Panc1 (cell line): Measurements from ENCODE around the gene SFSWAP. TPM values are rescaled to one million over a fixed set of nuclear protein-coding genes. Genes with fewer than 3 reads are reported as not detected.

ENCODE experiments used
- ATAC-seq: fragments of 200-7000 bp; cut with Tn5 transposase; 2 replicates; pipeline ENCODE4 v1.9.1; 2020; ENCODE audit warnings: mild to moderate bottlenecking, moderate library complexity
- BruUV-seq: library from RNA; stranded (reverse); fragments of 400-500 nt; replicated peaks from 2 replicates; lab custom pipeline; 2021; lab: Mats Ljungman, UMichigan
- CTCF ChIA-PET: fragments of 300-600 bp; sonication (Branson Sonifier 250); formaldehyde crosslinking; loops from one replicate; lab custom pipeline; 2022; ENCODE audit warnings: antibody characterized with exemption; lab: Charles Lee
- POLR2A ChIA-PET: fragments of 300-600 bp; sonication (Branson Sonifier 250); formaldehyde crosslinking; loops from one replicate; lab custom pipeline; 2022; ENCODE audit warnings: antibody characterized with exemption; lab: Charles Lee
- DNase-seq: peaks from one replicate; pipeline ENCODE4 v3.0.0-alpha.2; 2010; ENCODE audit warnings: low read depth, low spot score
- H3K27ac ChIP-seq: 2 replicates; pipeline ENCODE4 v1.5.1; 2011; ENCODE audit warnings: mild to moderate bottlenecking, low read length, inconsistent platforms
- H3K27me3 ChIP-seq: fragments of 200-500 bp; sonication (Bioruptor generic); 2 replicates; pipeline ENCODE4 v1.6.0; 2014; ENCODE audit warnings: low read length, inconsistent platforms; ENCODE audit not compliant: control insufficient read depth, insufficient read depth
- H3K36me3 ChIP-seq: fragments of 200-500 bp; sonication (Bioruptor generic); 2 replicates; pipeline ENCODE4 v1.5.1; 2014; ENCODE audit warnings: inconsistent platforms, mild to moderate bottlenecking, low read length, moderate library complexity; ENCODE audit not compliant: control insufficient read depth, insufficient read depth
- H3K4me1 ChIP-seq: 2 replicates; pipeline ENCODE4 v1.5.1; 2011; ENCODE audit warnings: inconsistent platforms, mild to moderate bottlenecking, low read length, moderate library complexity; ENCODE audit not compliant: control insufficient read depth, insufficient read depth
- H3K4me3 ChIP-seq, 2 experiments: 2 replicates each; pipeline ENCODE4 v1.5.1; 2011 to 2012; ENCODE audit warnings: low read depth in 2 of 2, low read length in 2 of 2, mild to moderate bottlenecking in 2 of 2, inconsistent platforms in 1 of 2, moderate library complexity in 1 of 2
- H3K9me3 ChIP-seq: fragments of 200-500 bp; sonication (Bioruptor generic); 2 replicates; pipeline ENCODE4 v1.5.1; 2014; ENCODE audit warnings: low read depth, mild to moderate bottlenecking, inconsistent platforms, low read length, moderate library complexity; ENCODE audit not compliant: control insufficient read depth, insufficient read depth
- CTCF ChIP-seq: fragments of 450-650 bp; IDR thresholded peaks from 2 replicates; pipeline ENCODE4 v1.5.1; 2017; ENCODE audit warnings: mild to moderate bottlenecking
- POLR2AphosphoS5 ChIP-seq: IDR thresholded peaks from 2 replicates; pipeline ENCODE4 v1.6.1; 2012; ENCODE audit warnings: mild to moderate bottlenecking, low read depth, low read length, moderate library complexity
- REST ChIP-seq, 2 experiments: IDR thresholded peaks; 2 replicates each; pipeline ENCODE4 v1.6.1; 2011 to 2012; ENCODE audit warnings: low read depth in 2 of 2, control low read depth in 1 of 2, low read length in 1 of 2, mild to moderate bottlenecking in 1 of 2, moderate library complexity in 1 of 2; ENCODE audit not compliant: insufficient read depth in 1 of 2
- SIN3A ChIP-seq: IDR thresholded peaks from 2 replicates; pipeline ENCODE4 v1.6.1; 2012; ENCODE audit warnings: low read depth, mild to moderate bottlenecking, low read length, moderate library complexity, borderline replicate concordance; ENCODE audit not compliant: insufficient read depth
- TCF7L2 ChIP-seq: IDR thresholded peaks from 2 replicates; pipeline ENCODE4 v1.6.1; 2011; ENCODE audit warnings: mild to moderate bottlenecking, low read depth, low read length, inconsistent platforms
- in situ Hi-C: cut with HindIII; loops from 2 replicates; pipeline ENCODE4 v1.10.0; 2016; ENCODE audit warnings: low sequenced_read_pairs, low pct_unique_long_range_greater_than_20kb
- intact Hi-C: fragments of 100-400 bp; cut with micrococcal nuclease; formaldehyde crosslinking; loops from one replicate; pipeline ENCODE4 v1.10.0; 2022; ENCODE audit not compliant: unreplicated experiment
- total RNA-seq: library from RNA; stranded (reverse); gene quantifications from one replicate; pipeline ENCODE4 v1.2.1, GENCODE V29; 2021; ENCODE audit not compliant: unreplicated experiment

The SFSWAP gene
- total RNA-seq, 1 experiment from 2014 or later: 41.6 TPM

GRCh38 chr12:131735476-131736445, 24.9 kb downstream of the SFSWAP start:
- CTCF ChIA-PET: interaction anchor here (0.7 to 0.8 kb wide), 2 partner anchors 281 to 598 kb away, joined by 3 read pairs; no protein-coding TSS in a partner anchor

GRCh38 chr12:131736446-131737149, 25.7 kb downstream of the SFSWAP start:
- TF ChIP-seq TCF7L2 (no peak), SIN3A (no peak), POLR2AphosphoS5 (no peak), REST (IDR thresholded peaks at IDR 0.05; ENCODE audit: insufficient read depth in 1 of 2, low read depth in 2 of 2, low read length in 1 of 2) (no peak), CTCF (no peak)
- H3K4me1 ChIP-seq: peaks cover 17% of the 10 kb centered on the region
- in situ Hi-C loops: no loop called here
- intact Hi-C loops: no loop called here
- no peaks in the 10 kb centered on the region for H3K27me3 ChIP-seq
- no peaks in the 10 kb centered on the region for H3K9me3 ChIP-seq
- ChIA-PET CTCF (interaction anchor here (0.8 kb wide), 1 partner anchor 599 kb away, joined by 3 read pairs; no protein-coding TSS in a partner anchor), POLR2A (no interaction called here)
- DNase-seq (no peak), ATAC-seq (peak; percentile 66)
- TSS peak; percentile 48 for BruUV-seq
- H3K36me3 ChIP-seq: peaks cover 10% of the 10 kb centered on the region
- peak overlapping the region; percentile 21 to 40 for H3K4me3 ChIP-seq
- H3K27ac ChIP-seq: peak overlapping the region; percentile 68; the same call in 1 of the 2 replicates

More at GRCh38 chr12:131735476-131736445, 24.9 kb downstream of the SFSWAP start:
- no peaks in the 10 kb centered on the region for H3K9me3 ChIP-seq
- peaks cover 12% of the 10 kb centered on the region for H3K36me3 ChIP-seq
- no TSS peak for BruUV-seq
- POLR2A ChIA-PET: no interaction called here
- intact Hi-C loops: no loop called here
- H3K27me3 ChIP-seq: no peaks in the 10 kb centered on the region
- H3K4me3 ChIP-seq: no peak overlapping the region
- DNase-seq: no peak
- peaks cover 17% of the 10 kb centered on the region for H3K4me1 ChIP-seq
- in situ Hi-C loops: no loop called here
- H3K27ac ChIP-seq: no peak overlapping the region
- no peak for ATAC-seq
- TF ChIP-seq CTCF (no peak), SIN3A (no peak), TCF7L2 (no peak), POLR2AphosphoS5 (no peak)
